HG02970 (cell line): Measurements from ENCODE around the gene ZC3H10.
"Not testable (repeated sequence)": the region's sequence is repeated elsewhere in the genome, so short reads cannot be mapped to it uniquely, and the experiment has no call there.

Source experiments
- ATAC-seq: cut with Tn5 transposase; IDR thresholded peaks from one replicate; pipeline ENCODE4 v1.9.1; 2021; ENCODE audit warnings: mild to moderate bottlenecking, moderate library complexity, moderate number of reproducible peaks; ENCODE audit not compliant: unreplicated experiment, low FRiP score

Gene ZC3H10

DNA sequence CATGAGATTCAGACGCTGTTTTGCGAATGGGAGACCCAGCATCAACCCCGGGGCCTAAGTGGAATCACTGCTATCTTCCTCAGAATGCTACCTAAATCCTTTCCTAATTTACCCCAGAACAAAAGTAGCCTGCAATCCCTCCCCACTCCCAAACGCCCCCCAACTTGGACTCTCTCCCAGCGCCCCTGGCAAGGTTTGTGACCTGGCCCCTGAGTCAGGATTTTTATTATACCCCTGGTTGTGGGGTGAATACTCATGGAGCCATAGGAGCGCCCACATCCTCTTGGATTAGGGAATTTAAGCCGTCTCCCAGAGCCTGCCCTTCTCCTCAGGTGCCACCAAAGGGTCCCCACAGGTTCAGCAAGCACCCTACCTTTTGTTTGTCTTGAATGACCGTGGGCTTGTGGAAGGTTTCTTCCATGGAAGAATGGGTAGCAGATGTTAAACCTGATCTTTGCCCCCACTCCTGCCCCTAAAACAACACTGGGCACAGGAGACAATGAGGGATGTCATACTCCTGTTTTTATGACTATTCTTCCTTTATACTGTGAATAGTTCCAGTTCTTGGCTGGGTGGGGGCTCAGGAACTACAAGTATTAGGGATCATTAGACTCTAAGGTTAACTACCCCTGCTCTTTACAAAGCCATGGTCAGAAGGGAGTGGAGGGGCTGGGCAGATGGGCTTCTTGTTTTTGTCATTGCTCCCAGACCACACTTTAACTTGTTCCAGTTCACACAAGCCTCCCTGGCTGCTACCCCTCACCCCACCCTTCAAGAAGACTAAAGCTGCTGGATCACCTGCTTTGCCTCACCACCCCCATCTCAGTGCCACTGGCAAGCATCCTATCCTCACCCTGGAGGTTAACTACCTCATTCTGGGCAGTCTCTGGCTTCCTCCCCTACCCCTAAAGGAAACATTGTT is 35.0 kb downstream of the ZC3H10 start:
- ATAC-seq = no peak

DNA sequence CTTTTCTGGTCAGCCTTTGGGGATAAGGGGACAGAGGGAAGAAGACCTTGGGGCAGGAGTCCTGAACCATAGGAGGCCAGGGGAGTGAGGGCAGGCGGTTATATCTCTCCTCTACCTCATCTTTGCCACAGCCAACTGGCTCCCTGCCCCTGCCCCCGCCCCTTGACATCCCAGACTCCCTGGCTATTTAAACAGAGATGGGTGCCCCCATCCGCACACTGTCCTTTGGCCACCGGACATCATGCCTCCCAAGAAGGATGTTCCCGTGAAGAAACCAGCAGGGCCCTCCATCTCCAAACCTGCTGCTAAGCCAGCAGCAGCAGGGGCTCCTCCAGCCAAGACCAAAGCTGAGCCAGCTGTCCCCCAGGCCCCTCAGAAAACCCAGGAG is 35.6 kb downstream of the ZC3H10 start:
- ATAC-seq = no peak

DNA sequence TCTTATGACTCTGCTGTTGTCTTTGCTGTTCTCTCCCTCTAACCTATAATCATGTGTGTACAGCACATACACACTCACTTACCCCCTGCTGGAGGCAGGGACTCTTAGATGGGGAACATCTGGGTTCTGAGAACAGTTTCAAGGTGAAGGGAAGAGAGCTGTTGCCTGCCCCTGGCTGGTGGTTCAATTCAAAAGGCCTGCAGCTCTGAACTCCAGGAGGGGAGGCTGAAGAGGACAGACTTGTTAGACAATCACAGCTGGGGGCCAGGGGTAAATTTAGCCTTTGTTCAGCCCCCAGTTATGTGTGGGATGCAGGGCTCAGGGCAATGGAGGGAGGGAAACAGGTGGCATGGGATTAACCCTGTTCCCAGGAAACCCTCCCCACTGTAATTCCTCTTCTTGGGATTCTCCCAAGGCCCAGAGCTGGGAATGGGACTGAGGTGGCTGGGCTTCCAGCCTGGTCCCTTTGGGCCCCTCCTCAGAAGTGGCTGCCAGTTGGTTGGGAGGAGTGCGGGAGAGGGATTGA is 36.2 kb downstream of the ZC3H10 start:
- ATAC-seq = no peak

DNA sequence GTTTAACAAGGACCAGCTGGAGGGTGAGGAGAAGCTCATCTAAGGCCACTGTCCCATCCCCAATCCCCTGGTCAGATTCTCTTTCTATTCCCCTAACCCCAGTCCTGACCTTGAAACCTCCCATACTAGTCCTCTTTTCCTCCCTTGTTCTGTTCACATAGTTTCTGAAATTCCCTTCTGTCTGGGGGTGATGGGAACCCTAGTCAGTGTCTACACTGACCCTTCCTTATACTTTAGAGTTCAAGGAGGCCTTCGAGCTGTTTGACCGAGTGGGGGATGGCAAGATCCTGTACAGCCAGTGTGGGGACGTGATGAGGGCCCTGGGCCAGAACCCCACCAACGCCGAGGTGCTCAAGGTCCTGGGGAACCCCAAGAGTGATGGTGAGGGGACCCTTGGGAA is 36.8 kb downstream of the ZC3H10 start:
- no peak for ATAC-seq

DNA sequence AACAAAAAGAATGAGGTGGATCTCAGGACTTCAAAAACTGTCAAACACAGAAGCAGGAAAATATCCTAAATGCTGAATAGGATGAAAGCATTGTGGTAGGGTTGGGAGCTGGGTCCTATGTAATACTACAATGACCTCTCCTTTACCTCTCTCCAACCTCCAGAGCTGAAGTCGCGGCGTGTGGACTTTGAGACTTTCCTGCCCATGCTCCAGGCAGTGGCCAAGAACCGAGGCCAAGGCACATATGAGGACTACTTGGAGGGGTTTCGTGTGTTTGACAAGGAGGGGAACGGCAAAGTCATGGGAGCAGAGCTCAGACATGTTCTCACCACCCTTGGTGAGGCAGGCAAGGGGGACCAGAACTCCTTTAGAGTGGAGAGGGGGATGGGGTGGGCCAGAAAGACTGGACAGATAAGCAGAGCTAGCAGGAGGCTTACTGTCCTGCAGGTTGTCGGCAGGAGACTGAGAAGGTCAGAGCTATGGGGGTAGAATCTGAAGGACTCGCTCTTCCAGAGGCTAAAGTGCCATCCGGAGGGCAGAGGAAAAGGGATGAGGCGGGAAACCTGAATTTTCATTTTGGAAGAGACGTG is 37.3 kb downstream of the ZC3H10 start:
- no peak for ATAC-seq

DNA sequence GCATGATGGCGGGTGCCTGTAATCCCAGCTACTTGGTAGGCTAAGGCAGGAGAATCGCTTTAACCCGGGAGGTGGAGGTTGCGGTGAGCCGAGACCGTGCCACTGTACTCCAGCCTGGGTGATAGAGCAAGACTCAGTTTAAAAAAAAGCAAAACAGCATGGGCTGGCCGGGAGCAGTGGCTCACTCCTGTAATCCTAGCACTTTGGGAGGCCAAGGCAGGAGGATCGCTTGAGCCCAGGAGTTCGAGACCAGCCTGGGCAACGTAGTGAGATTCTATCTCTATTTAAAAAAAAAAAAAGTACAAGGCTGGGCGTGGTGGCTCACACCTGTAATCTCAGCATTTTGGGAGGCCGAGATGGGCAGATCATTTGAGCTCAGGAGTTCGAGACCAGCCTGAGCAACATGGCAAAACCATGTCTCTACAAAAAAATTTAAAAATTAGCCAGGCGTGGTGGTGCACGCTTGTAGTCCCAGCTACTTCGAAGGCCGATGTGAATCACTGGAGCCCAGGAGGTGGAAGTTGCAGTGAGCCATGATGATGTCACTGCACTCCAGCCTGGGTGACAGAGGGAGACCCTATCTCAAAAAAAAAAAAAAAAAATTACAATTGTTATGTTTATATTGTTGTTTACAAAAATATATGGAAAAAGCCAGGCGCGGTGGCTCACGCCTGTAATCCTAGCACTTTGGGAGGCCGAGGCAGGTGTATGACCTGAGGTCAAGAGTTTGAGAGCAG is 38.6 kb downstream of the ZC3H10 start:
- ATAC-seq = not testable (repeated sequence)

DNA sequence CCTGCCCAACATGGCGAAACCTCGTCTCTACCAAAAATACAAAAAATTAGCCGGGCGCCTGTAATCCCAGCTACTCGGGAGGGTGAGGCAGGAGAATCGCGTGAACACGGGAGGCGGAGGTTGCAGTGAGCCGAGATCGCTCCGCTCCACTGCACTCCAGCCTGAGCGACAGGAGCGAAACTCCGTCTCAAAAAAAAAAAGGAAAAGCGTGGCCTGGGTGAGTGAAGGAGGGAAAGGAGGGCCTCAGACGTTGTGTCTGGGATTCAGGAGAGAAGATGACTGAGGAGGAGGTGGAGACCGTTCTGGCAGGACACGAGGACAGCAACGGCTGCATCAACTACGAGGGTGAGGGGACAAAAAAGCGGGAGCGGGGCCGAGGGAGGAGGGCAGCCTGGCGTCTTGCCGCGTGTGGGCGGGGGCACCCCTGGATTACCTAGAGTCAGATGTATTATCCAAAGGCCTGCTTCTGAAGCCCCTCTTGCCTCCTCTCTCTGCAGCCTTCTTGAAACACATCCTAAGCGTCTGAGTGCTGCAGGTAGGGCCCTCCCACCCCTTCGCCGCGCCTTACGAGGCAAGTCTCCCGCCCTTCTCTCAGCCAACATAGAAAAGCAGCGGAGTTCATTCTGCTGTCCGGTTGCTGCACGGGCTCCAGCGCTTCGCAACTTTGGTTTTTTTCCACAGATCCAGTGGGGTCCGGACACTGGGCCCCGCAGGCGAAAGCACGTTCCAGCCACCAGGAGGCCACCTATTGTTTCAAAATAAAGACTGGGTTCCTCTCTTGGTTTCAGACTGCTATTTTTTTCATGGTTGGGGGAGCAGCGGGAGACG is 39.3 kb downstream of the ZC3H10 start:
- ATAC-seq = peak; percentile 16

DNA sequence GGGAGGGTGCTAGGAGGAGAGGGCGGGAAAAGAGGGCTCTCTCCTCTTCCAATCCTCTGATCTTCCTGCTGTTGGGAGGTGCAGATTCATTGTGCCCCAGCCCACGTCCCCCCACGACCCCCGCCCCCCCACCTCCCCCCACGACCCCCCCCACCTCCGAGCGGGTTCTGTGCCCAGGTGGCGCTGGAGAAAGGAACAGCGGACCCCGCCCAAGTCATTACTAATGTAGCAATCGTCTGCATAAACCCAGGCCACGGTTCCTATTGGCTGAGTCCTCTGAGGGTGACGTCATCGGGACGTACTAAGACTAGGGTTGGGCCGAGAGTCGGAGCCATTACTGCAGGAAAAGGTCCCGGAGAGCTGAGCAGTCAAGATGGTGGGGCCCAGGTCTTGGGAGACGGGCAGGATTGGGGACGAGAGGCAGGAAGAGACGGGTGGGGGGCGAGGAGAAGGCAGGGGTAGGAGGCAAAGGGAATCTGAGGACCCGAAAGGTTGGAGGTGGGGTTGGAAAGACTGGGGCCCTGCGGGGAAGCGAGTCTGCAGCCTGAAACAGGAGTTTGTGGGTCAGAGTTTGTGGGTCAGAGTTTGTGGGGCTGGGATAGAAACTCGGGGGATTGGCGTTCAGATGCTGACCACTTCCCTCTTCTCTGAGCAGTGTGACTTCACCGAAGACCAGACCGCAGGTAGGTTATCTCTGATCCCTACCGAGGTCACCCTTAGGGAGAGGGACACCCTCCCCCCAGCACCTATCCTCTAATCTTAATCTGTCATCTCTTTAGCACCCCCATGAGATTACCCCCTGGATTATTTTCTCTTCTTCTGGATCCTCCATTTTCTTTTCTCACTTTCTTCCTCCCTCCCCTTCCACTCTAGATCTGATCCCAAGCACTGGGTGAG is 40.2 kb downstream of the ZC3H10 start, which contains the start of gene MYL6:
Gene MYL6, plus strand, starts transcription at position 331 of the 897 bp plus-strand sequence. Its CDS starts 43 bp downstream, at position 374.
- peak; percentile 77 for ATAC-seq

DNA sequence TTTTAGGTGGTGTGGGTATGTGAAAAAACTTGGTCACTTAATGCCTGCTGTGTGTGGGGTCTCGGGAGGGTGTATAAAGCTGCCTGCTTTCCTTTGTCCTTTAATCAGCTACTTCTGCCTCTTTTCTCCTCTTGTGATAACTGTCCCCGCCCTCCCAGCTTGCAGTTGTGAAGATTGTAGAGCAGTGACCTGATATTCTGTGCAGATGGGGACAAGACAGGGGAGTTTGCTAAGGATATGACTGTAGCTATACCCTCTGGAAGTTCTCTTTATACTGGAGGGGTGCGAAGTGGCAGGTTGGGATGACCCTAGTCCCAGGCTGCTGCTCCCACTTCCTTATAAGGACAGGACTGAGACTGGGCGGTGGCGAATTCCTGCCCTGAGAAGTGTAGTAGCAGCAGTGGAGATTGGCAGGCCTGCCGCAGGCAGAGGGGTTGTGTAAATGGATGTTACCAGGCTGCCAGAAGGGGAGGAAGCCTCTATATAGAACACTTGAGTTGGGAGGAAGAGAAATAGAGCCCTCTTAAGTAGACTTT is 40.9 kb downstream of the ZC3H10 start:
- ATAC-seq = no peak

DNA sequence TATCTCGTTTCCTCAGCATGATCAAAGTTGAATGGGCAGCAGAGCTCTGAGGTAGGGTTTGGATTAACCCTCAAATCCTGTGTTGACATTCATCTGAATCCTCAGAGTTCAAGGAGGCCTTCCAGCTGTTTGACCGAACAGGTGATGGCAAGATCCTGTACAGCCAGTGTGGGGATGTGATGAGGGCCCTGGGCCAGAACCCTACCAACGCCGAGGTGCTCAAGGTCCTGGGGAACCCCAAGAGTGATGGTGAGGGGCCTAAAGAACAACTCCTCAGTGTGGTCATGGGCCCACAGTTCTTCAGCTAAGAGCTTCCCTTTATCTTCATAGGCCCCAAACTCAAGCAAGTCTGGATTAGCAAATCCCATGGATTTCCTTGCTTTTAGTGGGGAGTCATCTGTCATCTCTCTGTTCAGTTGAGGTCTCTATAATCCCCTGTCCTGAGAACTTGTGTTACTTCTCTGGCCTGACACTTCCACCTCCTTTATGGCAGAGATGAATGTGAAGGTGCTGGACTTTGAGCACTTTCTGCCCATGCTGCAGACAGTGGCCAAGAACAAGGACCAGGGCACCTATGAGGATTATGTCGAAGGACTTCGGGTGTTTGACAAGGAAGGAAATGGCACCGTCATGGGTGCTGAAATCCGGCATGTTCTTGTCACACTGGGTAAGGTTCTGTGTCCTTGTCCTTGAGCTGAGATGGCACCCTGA is 41.6 kb downstream of the ZC3H10 start:
- ATAC-seq = no peak

DNA sequence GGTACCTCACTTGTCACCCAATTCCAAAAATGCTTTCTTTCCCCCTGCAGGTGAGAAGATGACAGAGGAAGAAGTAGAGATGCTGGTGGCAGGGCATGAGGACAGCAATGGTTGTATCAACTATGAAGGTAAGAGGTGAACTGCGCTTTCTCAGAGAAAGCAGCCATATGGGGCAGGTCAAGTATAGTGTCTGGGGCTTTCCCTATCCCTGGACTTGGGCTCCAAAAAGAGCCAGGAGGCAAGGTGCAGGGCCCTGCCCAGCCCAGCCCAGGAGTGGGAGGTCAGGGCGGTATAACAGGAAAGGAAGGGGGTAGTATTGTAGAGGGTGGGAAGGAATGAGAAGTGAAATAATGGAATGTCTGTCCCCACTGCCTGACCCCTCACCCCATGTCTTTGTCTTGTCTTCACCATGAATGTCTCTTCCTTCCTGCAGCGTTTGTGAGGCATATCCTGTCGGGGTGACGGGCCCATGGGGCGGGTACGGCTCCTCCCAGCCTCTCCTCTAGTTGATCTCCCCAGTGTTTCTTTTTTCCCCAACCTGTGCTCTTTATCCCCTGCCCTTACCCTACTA is 42.2 kb downstream of the ZC3H10 start:
- ATAC-seq = no peak

DNA sequence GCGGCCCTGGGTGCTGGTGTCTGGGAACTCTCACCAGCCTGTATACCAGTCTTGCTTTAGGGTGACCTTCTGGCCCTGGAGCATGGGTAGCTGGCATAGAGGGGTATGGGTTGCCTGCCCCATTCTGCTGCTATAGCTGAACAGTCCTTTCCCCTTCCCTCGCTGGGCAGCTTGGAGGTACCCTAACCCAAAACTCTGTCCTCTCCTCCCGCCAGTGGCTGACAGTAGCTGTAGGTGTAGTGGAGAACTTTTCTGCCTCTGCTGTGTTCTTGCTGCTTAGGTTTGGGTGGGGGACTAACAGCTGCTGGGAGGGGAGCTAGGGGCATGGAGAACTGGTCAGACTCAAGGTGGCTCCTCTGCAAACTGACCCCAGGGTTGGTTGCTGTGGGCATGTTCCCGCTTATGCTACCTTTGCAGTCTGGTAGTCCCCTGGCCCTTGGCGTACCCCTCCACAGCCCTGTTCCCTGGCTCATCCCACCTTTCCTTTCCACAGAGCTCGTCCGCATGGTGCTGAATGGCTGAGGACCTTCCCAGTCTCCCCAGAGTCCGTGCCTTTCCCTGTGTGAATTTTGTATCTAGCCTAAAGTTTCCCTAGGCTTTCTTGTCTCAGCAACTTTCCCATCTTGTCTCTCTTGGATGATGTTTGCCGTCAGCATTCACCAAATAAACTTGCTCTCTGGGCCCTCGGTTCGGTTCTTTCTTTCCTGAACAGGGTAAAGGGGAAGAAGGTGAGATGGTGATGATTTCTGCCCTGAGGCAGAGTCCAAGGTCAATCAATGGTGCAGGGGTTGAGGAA is 43.0 kb downstream of the ZC3H10 start:
- ATAC-seq = no peak

DNA sequence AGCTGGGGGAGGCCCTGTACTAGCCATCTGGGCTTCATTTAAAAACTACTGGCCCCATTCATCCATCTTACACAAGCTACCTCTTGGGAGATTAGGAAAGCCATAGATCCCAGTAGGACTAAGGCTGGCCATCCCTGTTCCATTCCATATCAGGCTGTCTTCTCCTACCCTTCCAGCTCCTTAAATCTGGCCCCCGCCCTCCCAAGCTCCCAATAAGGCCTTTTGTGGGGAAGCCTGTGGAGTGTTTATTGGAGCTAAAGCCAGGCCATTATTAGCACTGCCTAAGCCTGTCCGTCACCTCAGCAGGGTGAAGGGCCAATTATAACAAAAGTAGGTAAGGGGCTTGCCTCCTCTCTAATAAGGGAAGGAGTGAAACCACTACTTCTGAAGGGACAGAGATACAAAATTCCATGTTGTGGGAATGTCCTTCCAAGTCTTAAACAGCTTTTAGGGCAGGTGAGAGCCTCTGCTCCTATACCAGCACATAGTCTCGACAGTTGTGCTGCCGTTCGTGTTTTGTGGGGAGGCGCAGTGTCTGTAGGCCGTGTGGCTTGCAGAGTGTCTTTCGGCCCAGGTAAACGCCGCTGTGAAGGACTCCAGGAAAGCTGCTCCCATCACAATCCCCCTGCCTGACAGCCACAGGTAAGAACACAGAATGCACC is 43.8 kb downstream of the ZC3H10 start:
- no peak for ATAC-seq

DNA sequence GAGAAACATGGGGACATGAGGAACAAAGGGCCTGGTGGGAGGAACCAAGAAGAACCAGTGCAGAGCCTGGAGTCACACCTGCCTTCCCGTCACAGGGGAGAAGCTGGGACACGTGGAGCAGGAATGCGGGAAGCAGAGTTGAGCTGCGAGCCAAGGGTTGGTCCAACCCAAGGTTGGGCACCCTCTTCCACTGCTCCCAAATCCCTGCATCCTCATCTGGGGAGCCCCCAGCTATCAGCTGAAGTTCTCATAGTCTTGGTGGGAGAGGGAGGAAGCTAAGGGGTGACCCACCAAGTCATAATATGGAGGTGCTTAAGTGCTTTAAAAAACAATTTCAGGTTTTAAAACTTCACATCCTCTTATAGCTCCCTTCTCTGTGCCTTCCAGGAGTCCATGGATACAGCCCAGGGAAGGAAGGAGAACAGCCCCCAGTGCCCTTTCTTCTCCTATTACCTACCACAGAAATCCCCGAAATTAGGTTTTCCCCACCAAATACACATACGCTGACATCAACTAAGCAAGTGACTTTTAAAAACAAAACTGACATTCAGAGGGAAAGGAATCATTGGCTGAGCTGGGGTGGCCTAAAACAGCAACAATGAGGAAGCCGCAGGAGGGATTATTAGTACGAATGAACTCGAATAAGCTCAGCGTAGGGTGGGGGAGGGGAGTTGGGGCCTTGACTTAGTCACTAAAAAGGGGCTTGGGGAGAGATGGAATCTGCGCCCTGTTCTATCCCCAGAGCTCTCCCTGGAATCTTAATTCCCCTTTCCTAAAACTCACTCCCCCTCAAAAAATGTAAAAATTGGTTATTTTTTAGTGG is 44.6 kb downstream of the ZC3H10 start:
- ATAC-seq = no peak

DNA sequence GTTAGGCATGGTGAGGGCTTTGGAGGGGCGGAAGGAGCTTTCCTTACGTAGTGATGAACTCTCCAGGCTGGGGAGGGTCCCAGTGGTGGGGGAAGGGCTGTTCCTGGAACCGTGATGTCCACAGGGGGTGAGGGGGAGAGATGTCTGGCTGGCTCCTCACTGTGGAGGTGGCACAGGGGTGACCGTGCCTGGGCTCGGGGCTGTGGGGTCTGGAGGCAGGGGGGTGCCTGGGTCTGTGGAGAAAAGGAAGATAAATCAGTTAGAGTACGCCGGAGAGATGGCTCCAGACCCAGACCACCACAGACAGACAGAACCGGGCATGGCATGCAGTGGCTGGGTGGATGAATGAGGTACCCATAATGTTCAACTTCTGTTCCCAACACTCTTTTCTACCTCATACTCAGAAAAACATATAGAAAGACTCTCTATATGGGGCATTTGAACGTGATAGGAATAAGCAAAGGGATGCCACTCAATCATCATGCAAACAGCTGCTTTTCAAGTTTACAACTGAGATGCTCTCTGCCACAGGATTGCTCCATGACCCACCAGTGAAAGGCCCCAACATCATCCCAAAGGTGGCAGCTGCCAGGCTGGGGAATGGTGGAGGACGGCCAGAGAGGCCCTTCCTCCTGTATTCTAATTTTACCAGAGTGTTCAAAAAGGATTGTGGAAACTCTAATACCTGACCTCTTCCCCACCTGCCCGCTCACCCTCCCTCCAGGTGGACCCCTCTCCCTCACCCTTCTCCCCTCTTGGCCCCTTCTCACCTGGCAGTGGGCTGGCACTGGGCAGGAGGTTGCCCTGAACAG is 45.7 kb downstream of the ZC3H10 start:
- ATAC-seq = no peak
